Thyroid gland (tissue), 4 donors: ENCODE data around the gene SMNDC1.

Experiments used
- CTCF ChIP-seq, 6 experiments: fragments of 200-600 bp in 3 of 6; fragments of 450-650 bp in 3 of 6; sonication (generic) in 3 of 6; IDR thresholded peaks; one replicate each; pipeline ENCODE4 v1.5.1; 2016 to 2019; ENCODE audit warnings: antibody characterized with exemption in 6 of 6, mild to moderate bottlenecking in 2 of 6, inconsistent platforms in 1 of 6, moderate library complexity in 1 of 6
- POLR2A ChIP-seq, 2 donors: fragments of 450-650 bp; IDR thresholded peaks; one replicate each; pipeline ENCODE4 v1.6.1; 2017; ENCODE audit warnings: antibody characterized with exemption in 2 of 2, mild to moderate bottlenecking in 2 of 2, moderate library complexity in 1 of 2

- TF ChIP-seq CTCF (IDR thresholded peaks at IDR 0.05) (no peak), POLR2A (IDR thresholded peaks at IDR 0.05) (no peak)
These were observed 46.2 kb downstream of the SMNDC1 start for GRCh38 chr10:110258542-110258941.
